ENCODE data around the gene SLC41A2.

- TF ChIP-seq EZH2 (IDR thresholded peaks at IDR 0.05; ENCODE audit: low read length, missing control alignments) (no peak), CTCF (conservative IDR thresholded peaks at IDR 0.05 in 1 of 2, IDR thresholded peaks at IDR 0.05 in 1 of 2; ENCODE audit: low read depth in 1 of 2, low read length in 2 of 2) (no peak)
Measured at GRCh38 chr12:104925501-104925900, 32.6 kb downstream of the SLC41A2 start.
